Endothelial cell of umbilical vein (primary cell): ENCODE measurements around the gene PLEKHG4. TPM values are rescaled to one million over a fixed set of nuclear protein-coding genes. Genes with fewer than 3 reads are reported as not detected.

Experiments
- BruUV-seq: library from RNA; stranded (reverse); fragments of 400-500 nt; replicated peaks from 2 replicates; lab custom pipeline; 2021; lab: Mats Ljungman, UMichigan
- CTCF ChIA-PET: fragments of 300-600, 350-600 bp; sonication (Branson Sonifier 250); formaldehyde crosslinking; loops from one replicate; lab custom pipeline; 2021; ENCODE audit warnings: antibody characterized with exemption, inconsistent platforms; lab: Charles Lee
- POLR2A ChIA-PET: fragments of 300-600, 350-600 bp; sonication (Branson Sonifier 250); formaldehyde crosslinking; loops from one replicate; lab custom pipeline; 2021; ENCODE audit warnings: antibody characterized with exemption, inconsistent platforms; lab: Charles Lee
- DNase-seq: peaks from one replicate; pipeline ENCODE4 v3.0.0-alpha.2; 2011; ENCODE audit warnings: low read depth, low spot score
- FAIRE-seq: peaks from 2 replicates; lab custom pipeline; 2011; peaks lifted over from hg19 to GRCh38; lab: Jason Lieb, UNC
- H2AFZ ChIP-seq: 2 replicates; pipeline ENCODE4 v1.6.0; 2012; ENCODE audit warnings: low read depth, low read length, control low read depth, inconsistent platforms
- H3K27ac ChIP-seq: 2 replicates; pipeline ENCODE4 v1.5.1; 2011; ENCODE audit warnings: low read depth, mild to moderate bottlenecking, control low read depth, low read length, moderate library complexity; ENCODE audit not compliant: insufficient read depth
- H3K27me3 ChIP-seq, 2 experiments: 2 replicates each; pipeline versions ENCODE4 v1.6.0 to v1.6.1; 2011; ENCODE audit warnings: low read length in 2 of 2, mixed read lengths in 1 of 2; ENCODE audit not compliant: control insufficient read depth in 2 of 2, insufficient read depth in 2 of 2
- H3K36me3 ChIP-seq, 2 experiments: 2 replicates in 1 of 2; 3 replicates in 1 of 2; pipeline ENCODE4 v1.5.1; 2011; ENCODE audit warnings: low read length in 2 of 2, mild to moderate bottlenecking in 1 of 2, moderate library complexity in 1 of 2; ENCODE audit not compliant: control insufficient read depth in 2 of 2, insufficient read depth in 2 of 2; ENCODE audit errors: extremely low read depth in 1 of 2
- H3K4me1 ChIP-seq: 3 replicates; pipeline ENCODE4 v1.5.1; 2011; ENCODE audit warnings: mild to moderate bottlenecking, low read length; ENCODE audit not compliant: control insufficient read depth, insufficient read depth; ENCODE audit errors: extremely low read depth
- H3K4me2 ChIP-seq: 2 replicates; pipeline ENCODE4 v1.6.1; 2011; ENCODE audit warnings: low read length, control low read depth, mixed read lengths; ENCODE audit not compliant: insufficient read depth
- H3K4me3 ChIP-seq, 3 experiments: fragments of 200-600 bp in 1 of 3; sonication (generic), shearing (Covaris generic) in 1 of 3; replicated peaks in 1 of 3; 2 replicates each; pipeline ENCODE4 v1.5.1; 2011 to 2016; ENCODE audit warnings: control low read depth in 3 of 3, low read length in 3 of 3, mild to moderate bottlenecking in 2 of 3, inconsistent platforms in 1 of 3, low read depth in 1 of 3, moderate library complexity in 1 of 3; ENCODE audit not compliant: insufficient read depth in 1 of 3
- H3K79me2 ChIP-seq: 2 replicates; pipeline ENCODE4 v1.6.0; 2012; ENCODE audit warnings: low read length, inconsistent platforms; ENCODE audit not compliant: control insufficient read depth, insufficient read depth
- H3K9ac ChIP-seq: replicated peaks from 2 replicates; pipeline ENCODE3; 2011; ENCODE audit warnings: low read length, control low read depth; ENCODE audit not compliant: insufficient read depth; ENCODE audit errors: extremely low read depth
- H3K9me1 ChIP-seq: replicated peaks from 3 replicates; pipeline ENCODE4 v1.6.0; 2011; ENCODE audit warnings: mild to moderate bottlenecking, low read length; ENCODE audit not compliant: control insufficient read depth, insufficient read depth; ENCODE audit errors: extremely low read depth
- H3K9me3 ChIP-seq: replicated peaks from 2 replicates; pipeline ENCODE4 v1.5.1; 2012; ENCODE audit warnings: low read length, inconsistent platforms; ENCODE audit not compliant: control insufficient read depth, insufficient read depth
- H4K20me1 ChIP-seq: replicated peaks from 2 replicates; pipeline ENCODE3; 2011; ENCODE audit warnings: mild to moderate bottlenecking, low read length; ENCODE audit not compliant: control insufficient read depth, insufficient read depth; ENCODE audit errors: extremely low read depth
- CTCF ChIP-seq, 2 donors: IDR thresholded peaks; 1 replicate in 1 of 2; 2 replicates in 1 of 2; pipeline ENCODE4 v1.5.1; 2011; ENCODE audit warnings: low read length in 2 of 2, mild to moderate bottlenecking in 2 of 2, moderate library complexity in 2 of 2, control low read depth in 1 of 2, inconsistent platforms in 1 of 2, low read depth in 1 of 2; ENCODE audit not compliant: insufficient read depth in 1 of 2; ENCODE audit errors: extremely low read depth in 1 of 2
- EZH2 ChIP-seq: IDR thresholded peaks from 2 replicates; pipeline ENCODE4 v1.6.1; 2012; ENCODE audit warnings: borderline replicate concordance, low read depth, mild to moderate bottlenecking, moderate library complexity, low read length, inconsistent platforms; ENCODE audit not compliant: severe bottlenecking
- FOS ChIP-seq: IDR thresholded peaks from 2 replicates; pipeline ENCODE4 v1.6.1; 2011; ENCODE audit warnings: mild to moderate bottlenecking, low read length, moderate library complexity, borderline replicate concordance; ENCODE audit not compliant: insufficient read depth
- GATA2 ChIP-seq: IDR thresholded peaks from 2 replicates; pipeline ENCODE4 v1.7.0; 2011; ENCODE audit warnings: low read depth, mild to moderate bottlenecking, moderate library complexity, mixed read lengths, low read length; ENCODE audit not compliant: insufficient read length, insufficient read depth
- JUN ChIP-seq: IDR thresholded peaks from 2 replicates; pipeline ENCODE4 v1.6.1; 2011; ENCODE audit warnings: borderline replicate concordance, low read depth; ENCODE audit not compliant: insufficient read length, insufficient read depth
- MAX ChIP-seq: IDR thresholded peaks from 2 replicates; pipeline ENCODE4 v1.6.1; 2011; ENCODE audit not compliant: insufficient read depth, insufficient read length
- MYC ChIP-seq: IDR thresholded peaks from one replicate; pipeline ENCODE4 v1.6.1; 2011; ENCODE audit warnings: mild to moderate bottlenecking, low read depth, low read length
- POLR2A ChIP-seq: IDR thresholded peaks from 2 replicates; pipeline ENCODE4 v1.6.1; 2012; ENCODE audit warnings: low read depth, mild to moderate bottlenecking, control low read depth, low read length
- POLR2AphosphoS5 ChIP-seq: IDR thresholded peaks from 2 replicates; pipeline ENCODE4 v1.6.1; 2012; ENCODE audit warnings: low read depth, mild to moderate bottlenecking, control low read depth, low read length, moderate library complexity; ENCODE audit not compliant: insufficient read depth
- dilution Hi-C: fragments of 300-500 bp; cut with MboI; formaldehyde crosslinking; loops from one replicate; pipeline ENCODE4 v1.15.0; 2019; ENCODE audit warnings: low sequenced_read_pairs; ENCODE audit not compliant: extremely low pct_ligation_motif_present
- intact Hi-C: fragments of 100-400 bp; cut with micrococcal nuclease; formaldehyde crosslinking; loops from one replicate; pipeline ENCODE4 v1.10.0; 2022
- polyA plus RNA-seq, 4 experiments: library from polyadenylated mRNA; depleted of rRNA in 3 of 4; stranded (reverse) in 3 of 4; unstranded in 1 of 4; fragments of >200 nt; gene quantifications; 2 replicates each; pipeline versions ENCODE4 v1.2.1 to v1.2.3, GENCODE V29; 2011 to 2012; ENCODE audit warnings: missing spikeins in 1 of 4
- total RNA-seq: library from RNA; stranded (reverse); gene quantifications from 2 replicates; pipeline ENCODE4 v1.2.3, GENCODE V29; 2021

PLEKHG4 gene
- total and polyA plus RNA-seq, 2 donors (not counting 3 experiments of a cell fraction or from before 2014, with no cell fraction given), result 26.6 to 34.8 TPM

- ChIA-PET POLR2A (no interaction called here), CTCF (interaction anchor here (3.6 kb wide), 1 partner anchor 76 kb away, joined by 60 read pairs; no protein-coding TSS in a partner anchor)
- dilution Hi-C loops, result no loop called here
- Histone ChIP-seq H3K9ac (no peak overlapping the region), H3K9me3 (no peaks in the 10 kb centered on the region), H3K27ac (no peak overlapping the region), H3K9me1 (no peaks in the 10 kb centered on the region), H3K79me2 (no peaks in the 10 kb centered on the region), H4K20me1 (no peaks in the 10 kb centered on the region), H3K36me3 (no peaks in the 10 kb centered on the region), H3K27me3 (no peaks in the 10 kb centered on the region), H3K4me2 (no peak overlapping the region), H3K4me3 (no peak overlapping the region), H2AFZ (no peak overlapping the region), H3K4me1 (no peaks in the 10 kb centered on the region)
- TF ChIP-seq MAX (no peak), EZH2 (no peak), POLR2AphosphoS5 (no peak), JUN (no peak), FOS (no peak), MYC (no peak), GATA2 (no peak), CTCF (IDR thresholded peaks at IDR 0.05; ENCODE audit: extremely low read depth in 1 of 2, insufficient read depth in 1 of 2, low read depth in 1 of 2, low read length in 2 of 2) (no peak), POLR2A (no peak)
- DNase-seq, result no peak
- intact Hi-C loops, result no loop called here
- FAIRE-seq, result no peak
- BruUV-seq, result no TSS peak
These were observed 57.3 kb downstream of the PLEKHG4 start for GRCh38 chr16:67336648-67337047.

Other genes with a start within 250 kb of the PLEKHG4 start
- 16.1 and 18.5 TPM in 2 replicates for gene PHAF1, start 169.6 kb upstream of the PLEKHG4 start, total RNA-seq
- gene PHAF1, start 169.6 kb upstream of the PLEKHG4 start, polyA plus RNA-seq, result 21.1 and 21.9 TPM in 2 replicates
- gene B3GNT9, start 128.5 kb upstream of the PLEKHG4 start, total RNA-seq, result 1.6 and 4.0 TPM in 2 replicates
- 6.4 and 6.8 TPM in 2 replicates for gene B3GNT9, start 128.5 kb upstream of the PLEKHG4 start, polyA plus RNA-seq
- gene TRADD, start 119.6 kb upstream of the PLEKHG4 start, total RNA-seq, result 15.2 and 17.4 TPM in 2 replicates
- 22.6 and 23.3 TPM in 2 replicates for gene TRADD, start 119.6 kb upstream of the PLEKHG4 start, polyA plus RNA-seq
- 5.4 and 7.0 TPM in 2 replicates for gene FBXL8, start 119.6 kb upstream of the PLEKHG4 start, total RNA-seq
- 7.4 and 12.8 TPM in 2 replicates for gene FBXL8, start 119.6 kb upstream of the PLEKHG4 start, polyA plus RNA-seq
- 4.7 and 5.5 TPM in 2 replicates for gene HSF4, start 114.8 kb upstream of the PLEKHG4 start, total RNA-seq
- gene HSF4, start 114.8 kb upstream of the PLEKHG4 start, polyA plus RNA-seq, result 4.8 and 7.9 TPM in 2 replicates
- gene NOL3, start 109.0 kb upstream of the PLEKHG4 start, total RNA-seq, result 14.4 and 19.4 TPM in 2 replicates
- gene NOL3, start 109.0 kb upstream of the PLEKHG4 start, polyA plus RNA-seq, result 16.0 and 19.2 TPM in 2 replicates
- 45.8 and 53.3 TPM in 2 replicates for gene MATCAP1, start 95.6 kb upstream of the PLEKHG4 start, total RNA-seq
- 44.5 and 49.0 TPM in 2 replicates for gene MATCAP1, start 95.6 kb upstream of the PLEKHG4 start, polyA plus RNA-seq
- 10.8 and 19.4 TPM in 2 replicates for gene EXOC3L1, start 89.4 kb upstream of the PLEKHG4 start, total RNA-seq
- gene EXOC3L1, start 89.4 kb upstream of the PLEKHG4 start, polyA plus RNA-seq, result 10.2 and 11.6 TPM in 2 replicates
- gene E2F4, start 87.4 kb upstream of the PLEKHG4 start, total RNA-seq, result 110 and 112 TPM in 2 replicates
- 168 and 199 TPM in 2 replicates for gene E2F4, start 87.4 kb upstream of the PLEKHG4 start, polyA plus RNA-seq
- 4.3 and 5.7 TPM in 2 replicates for gene ELMO3, start 80.4 kb upstream of the PLEKHG4 start, total RNA-seq
- gene ELMO3, start 80.4 kb upstream of the PLEKHG4 start, polyA plus RNA-seq, result 3.9 and 4.1 TPM in 2 replicates
- 35.3 and 36.3 TPM in 2 replicates for gene TMEM208, start 52.4 kb upstream of the PLEKHG4 start, total RNA-seq
- gene TMEM208, start 52.4 kb upstream of the PLEKHG4 start, polyA plus RNA-seq, result 94.0 and 98.4 TPM in 2 replicates
- gene FHOD1, start 32.1 kb upstream of the PLEKHG4 start, total RNA-seq, result 104 and 124 TPM in 2 replicates
- gene FHOD1, start 32.1 kb upstream of the PLEKHG4 start, polyA plus RNA-seq, result 63.6 and 78.6 TPM in 2 replicates
- 2.8 and 4.2 TPM in 2 replicates for gene SLC9A5, start 30.6 kb upstream of the PLEKHG4 start, total RNA-seq
- 2.7 and 3.2 TPM in 2 replicates for gene SLC9A5, start 30.6 kb upstream of the PLEKHG4 start, polyA plus RNA-seq
- gene KCTD19, start 47.2 kb downstream of the PLEKHG4 start, total RNA-seq, result 0.16 and 0.44 TPM in 2 replicates
- 0.10 and 0.21 TPM in 2 replicates for gene KCTD19, start 47.2 kb downstream of the PLEKHG4 start, polyA plus RNA-seq
- gene LRRC36, start 47.3 kb downstream of the PLEKHG4 start, total RNA-seq, result 2.0 and 2.4 TPM in 2 replicates
- gene LRRC36, start 47.3 kb downstream of the PLEKHG4 start, polyA plus RNA-seq, result 0.30 and 0.37 TPM in 2 replicates
- 1.3 and 2.0 TPM in 2 replicates for gene TPPP3, start 114.0 kb downstream of the PLEKHG4 start, total RNA-seq
- gene TPPP3, start 114.0 kb downstream of the PLEKHG4 start, polyA plus RNA-seq, result 0.33 and 0.91 TPM in 2 replicates
- gene ZDHHC1, start 136.9 kb downstream of the PLEKHG4 start, total RNA-seq, result 12.9 and 14.4 TPM in 2 replicates
- 11.4 and 14.1 TPM in 2 replicates for gene ZDHHC1, start 136.9 kb downstream of the PLEKHG4 start, polyA plus RNA-seq
- not detected in 2 replicates for gene HSD11B2, start 151.6 kb downstream of the PLEKHG4 start, total RNA-seq
- 0.10 and 0.16 TPM in 2 replicates for gene HSD11B2, start 151.6 kb downstream of the PLEKHG4 start, polyA plus RNA-seq
- 77.1 and 82.8 TPM in 2 replicates for gene ATP6V0D1, start 201.6 kb downstream of the PLEKHG4 start, total RNA-seq
- gene ATP6V0D1, start 201.6 kb downstream of the PLEKHG4 start, polyA plus RNA-seq, result 232 and 254 TPM in 2 replicates
- gene AGRP, start 204.0 kb downstream of the PLEKHG4 start, total RNA-seq, result not detected in 2 replicates
- gene AGRP, start 204.0 kb downstream of the PLEKHG4 start, polyA plus RNA-seq, result not detected in 2 replicates
- 137 and 144 TPM in 2 replicates for gene RIPOR1, start 249.3 kb downstream of the PLEKHG4 start, total RNA-seq
- gene RIPOR1, start 249.3 kb downstream of the PLEKHG4 start, polyA plus RNA-seq, result 41.6 and 45.3 TPM in 2 replicates